HG03354 (cell line): ENCODE data around the gene CNTN5.
A peak's percentile ranks its signal among the peaks of the same experiment; 100 is the strongest.
"Not testable (repeated sequence)": the region's sequence is repeated elsewhere in the genome, so short reads cannot be mapped to it uniquely, and the experiment has no call there.

Experiments used
- ATAC-seq: cut with Tn5 transposase; IDR thresholded peaks from one replicate; pipeline ENCODE4 v1.9.1; 2021; ENCODE audit warnings: mild to moderate bottlenecking; ENCODE audit not compliant: unreplicated experiment, poor library complexity, severe bottlenecking

CNTN5 gene

DNA sequence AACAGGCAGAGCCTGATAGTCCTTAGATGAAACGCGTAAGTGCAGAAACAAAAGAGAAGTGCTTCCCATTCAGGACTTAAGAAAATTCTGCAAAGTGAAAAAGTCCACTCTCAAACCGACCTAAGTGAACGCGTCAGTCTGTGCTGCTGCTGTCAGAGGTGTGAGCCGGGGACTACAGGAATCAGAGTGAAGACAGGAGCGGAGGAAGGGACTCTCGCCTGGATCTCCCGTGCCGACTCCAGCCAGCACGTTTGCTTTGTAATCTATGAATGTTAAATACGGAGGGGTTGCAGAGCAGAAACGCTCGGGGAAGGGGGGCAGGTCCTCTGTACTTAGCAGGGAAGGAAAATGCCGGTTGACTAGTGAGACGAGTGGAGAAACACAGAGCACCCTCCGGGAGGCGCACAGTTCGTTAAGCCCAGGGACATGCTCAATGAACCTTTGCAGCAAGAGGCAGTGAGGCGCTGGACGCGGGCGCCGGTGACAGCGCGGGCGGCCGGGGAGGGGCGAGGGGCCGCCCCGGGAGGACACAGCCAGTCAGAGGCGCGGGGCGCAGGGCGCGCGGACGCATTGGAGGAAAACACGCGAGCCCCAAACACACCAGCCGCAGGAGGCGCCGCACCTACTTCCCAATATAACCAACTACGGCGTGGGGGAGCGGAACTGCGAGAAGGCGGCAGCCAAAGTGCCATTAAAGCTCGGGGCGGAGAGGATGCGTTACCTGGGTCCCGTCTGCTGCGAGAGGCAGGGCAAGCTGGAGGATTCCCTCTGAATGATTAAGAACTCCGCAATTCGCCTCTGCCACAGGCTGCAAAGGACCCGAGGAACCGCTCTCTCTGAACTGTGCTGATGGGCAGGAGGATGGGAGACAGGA is at the start of gene CNTN5:
Gene CNTN5, plus strand, starts transcription at position 598 of the 874 bp plus-strand sequence.
- ATAC-seq = peak; percentile 54

DNA sequence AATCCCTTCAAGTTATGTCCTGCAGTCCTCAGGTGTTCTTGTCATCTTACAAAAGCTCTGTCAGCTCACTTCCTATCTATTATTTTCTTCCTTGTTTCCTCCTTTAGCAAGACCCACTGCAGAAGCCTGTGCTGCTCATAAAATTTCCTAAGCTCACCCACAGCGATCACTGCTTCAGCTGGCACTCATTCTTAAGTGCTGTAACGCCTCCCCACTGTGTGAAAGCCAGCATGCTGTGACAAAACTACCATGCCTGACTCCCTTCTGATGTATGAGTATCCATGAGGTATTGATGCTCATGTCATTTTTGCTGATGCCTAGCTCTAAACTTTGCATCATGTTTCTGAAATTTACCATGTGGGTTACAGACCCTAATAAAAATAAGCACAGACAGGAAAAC is 41.5 kb upstream of the CNTN5 start:
- ATAC-seq = no peak

DNA sequence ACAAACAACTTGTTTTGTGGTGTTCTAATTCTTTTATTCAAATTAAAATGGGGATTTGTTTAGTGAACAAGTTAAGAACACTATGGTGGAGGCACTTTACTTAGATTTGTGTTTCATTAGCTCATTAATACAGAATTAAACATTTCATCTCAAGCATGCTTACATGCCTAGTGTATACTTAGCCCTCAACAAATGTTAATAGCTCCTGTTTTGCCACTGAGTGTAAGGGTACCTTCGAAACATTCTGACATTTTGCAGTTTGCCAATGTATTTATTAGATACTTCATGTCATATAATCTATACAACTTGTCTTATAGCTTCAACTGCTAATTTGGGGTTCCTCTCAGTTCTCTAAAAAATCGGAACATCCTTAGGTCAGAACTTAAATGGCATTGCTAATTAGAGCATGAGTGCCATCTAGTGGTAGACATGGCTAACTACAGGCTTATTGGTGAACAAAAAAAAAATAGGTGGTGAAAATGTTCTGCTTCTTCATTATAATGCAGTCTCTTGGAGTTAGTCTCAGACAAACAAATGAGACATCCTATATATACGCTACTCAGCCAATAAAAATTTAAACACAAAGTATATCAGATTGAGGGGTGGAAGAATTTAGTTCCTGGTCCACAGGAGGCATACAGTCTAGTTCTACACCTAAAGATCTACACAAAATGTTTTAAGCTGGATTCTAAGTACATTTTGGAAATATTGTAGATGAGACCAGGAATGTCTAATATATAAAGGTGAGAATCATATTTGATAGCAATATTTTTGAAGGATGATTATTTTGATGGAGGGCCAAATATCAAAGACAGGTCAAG is 4.9 kb upstream of the CNTN5 start:
- peak; percentile 81 for ATAC-seq

DNA sequence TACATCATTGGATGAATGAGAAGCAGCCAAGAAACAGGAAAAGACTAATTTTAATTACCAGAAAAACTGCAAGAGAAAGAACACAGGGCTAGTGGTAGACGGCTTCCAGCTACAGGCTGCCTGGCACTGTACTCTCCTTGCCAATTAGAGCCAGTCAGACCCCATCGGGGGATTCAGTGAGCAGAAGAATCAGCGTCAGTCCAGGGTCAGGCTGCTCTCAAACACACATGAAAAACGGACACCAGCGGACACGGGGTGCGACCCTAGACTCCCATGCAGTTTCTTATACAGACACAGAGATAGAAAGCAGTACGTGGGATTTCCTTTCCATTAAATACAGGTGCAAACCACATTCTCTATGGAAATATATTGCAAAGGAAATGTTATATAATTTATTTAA is 1.1 kb upstream of the CNTN5 start:
- ATAC-seq = no peak

DNA sequence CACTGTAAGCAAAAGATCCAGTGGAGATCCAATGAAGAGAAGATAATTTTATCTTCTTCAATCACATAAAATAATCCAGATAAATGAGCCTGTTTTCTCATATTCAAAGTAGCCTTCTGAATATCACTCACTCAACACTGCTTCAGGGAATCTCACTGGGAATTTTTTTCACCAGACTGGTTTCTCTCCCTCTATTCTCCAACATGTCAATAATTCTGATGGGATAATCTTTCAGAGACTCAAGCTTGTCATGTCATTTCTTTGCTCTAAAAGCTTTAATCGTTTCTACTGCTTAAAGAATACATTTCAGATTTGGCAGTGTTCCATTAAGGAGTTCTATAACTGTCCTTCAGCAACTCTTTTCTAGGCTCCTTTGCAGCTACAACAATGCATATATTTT is 16.3 kb downstream of the CNTN5 start:
- no peak for ATAC-seq

DNA sequence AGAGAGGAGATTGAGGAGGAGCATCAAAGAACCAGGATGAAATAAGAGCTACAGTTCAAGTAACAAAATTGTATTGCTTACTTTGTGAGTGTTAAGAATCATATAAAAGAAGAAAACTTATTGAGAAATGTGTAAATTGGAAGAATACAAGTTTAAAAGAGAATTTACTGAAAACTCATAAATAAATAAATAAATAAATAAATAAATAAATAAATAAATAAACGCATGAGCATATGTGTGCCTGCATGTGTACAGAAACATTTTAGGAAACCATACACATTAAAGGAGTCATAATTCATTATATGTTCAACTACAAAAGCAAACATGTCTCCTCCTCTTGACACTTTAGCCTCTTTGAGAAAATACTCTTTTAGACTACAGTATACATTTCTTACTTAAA is 42.6 kb downstream of the CNTN5 start:
- no peak for ATAC-seq

DNA sequence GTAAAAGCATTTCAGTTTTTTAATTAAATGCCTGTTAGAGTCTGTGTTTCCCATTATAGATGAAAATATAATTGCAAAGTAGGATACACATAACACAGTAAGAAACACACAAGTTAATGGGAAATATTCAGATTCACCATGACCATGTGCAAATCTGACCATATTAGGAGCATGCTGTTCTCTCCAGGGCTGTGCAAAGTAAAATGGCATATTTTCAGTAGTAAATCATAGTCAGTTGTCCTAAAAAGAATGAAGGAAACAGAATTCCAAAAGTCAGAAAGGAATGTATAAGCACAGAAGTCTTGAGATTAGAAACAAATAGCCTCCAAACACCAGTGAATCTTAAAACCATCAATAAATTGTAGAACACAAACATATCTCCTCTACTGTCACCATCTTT is 44.4 kb downstream of the CNTN5 start:
- ATAC-seq = no peak

DNA sequence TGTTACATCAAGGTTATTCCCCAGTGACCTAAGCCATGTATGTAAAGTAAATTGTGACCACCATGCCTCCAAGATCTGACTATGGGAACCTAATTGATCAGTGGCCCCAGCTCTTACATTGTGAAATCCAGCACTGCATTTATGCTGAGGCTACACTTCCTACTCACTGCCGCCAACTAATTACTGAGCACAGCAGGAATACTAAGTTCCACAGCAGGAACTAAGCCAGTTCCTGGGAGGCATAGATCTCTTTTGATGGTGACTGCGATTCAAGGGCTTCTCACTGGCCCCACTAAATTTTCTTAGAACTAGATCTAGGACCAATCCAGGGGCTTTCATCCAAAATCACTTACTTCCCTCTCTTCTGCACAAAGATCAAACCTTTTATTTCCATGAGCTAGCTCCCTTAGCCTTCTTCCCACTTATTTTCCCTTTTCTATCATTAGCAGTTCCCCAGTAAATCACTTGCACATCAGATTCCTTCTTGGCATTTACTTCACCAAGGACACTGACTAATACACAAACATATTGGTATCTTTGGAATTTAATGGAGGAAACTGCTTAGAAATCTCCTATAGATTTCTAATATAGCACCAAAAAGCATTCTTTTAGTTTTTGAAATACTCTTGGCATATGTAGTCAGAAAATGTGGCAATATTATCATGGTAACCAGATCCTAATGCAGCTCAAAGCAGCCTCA is 46.0 kb downstream of the CNTN5 start:
- no peak for ATAC-seq

DNA sequence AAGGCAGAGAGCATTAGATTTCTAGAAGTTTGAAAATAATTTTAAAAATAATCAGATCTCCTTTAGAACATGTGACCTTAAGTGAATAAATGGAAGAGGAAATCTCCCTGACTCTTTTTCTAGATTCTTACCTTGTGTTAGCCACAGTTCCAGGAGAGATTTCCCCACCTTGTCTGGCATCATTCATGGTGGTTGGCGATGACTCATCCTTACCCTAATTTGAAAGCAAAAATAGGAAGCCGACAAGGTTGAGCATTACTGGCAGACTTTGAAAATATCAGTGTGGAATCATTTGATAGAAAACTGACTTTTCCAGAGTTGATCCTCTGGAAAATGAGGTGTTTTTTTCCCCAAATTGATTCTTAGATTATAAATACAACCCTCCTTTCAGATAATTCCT is 48.1 kb downstream of the CNTN5 start:
- no peak for ATAC-seq

DNA sequence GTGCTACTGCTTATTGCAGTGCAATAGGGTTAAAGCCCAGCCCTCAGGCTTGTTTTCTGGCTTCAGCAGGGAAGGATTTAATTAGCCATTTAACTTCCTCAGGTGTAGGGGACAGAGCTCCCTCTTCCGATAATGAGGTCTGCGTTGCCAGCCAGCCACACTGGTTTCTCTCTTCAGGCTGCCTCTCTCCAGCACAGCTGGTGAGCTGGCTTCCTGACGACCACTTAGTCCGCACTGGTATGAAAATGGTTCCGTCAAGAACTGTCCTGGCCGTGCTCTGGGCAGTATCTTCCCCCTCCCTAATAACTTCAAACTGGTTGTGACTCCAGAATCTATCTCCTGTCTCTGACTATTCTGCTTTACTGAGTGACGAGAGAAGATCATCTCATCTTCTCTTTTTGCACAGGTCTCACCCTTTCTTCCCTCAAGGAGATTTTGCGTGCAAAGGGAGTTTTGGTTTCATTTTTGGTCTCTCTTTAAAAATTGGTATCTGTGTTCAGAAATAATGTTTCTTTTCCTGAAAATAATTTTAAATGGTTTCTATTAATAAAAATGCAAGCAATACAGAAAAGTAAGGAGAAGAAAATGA is 49.2 kb downstream of the CNTN5 start:
- ATAC-seq = peak; percentile 91

DNA sequence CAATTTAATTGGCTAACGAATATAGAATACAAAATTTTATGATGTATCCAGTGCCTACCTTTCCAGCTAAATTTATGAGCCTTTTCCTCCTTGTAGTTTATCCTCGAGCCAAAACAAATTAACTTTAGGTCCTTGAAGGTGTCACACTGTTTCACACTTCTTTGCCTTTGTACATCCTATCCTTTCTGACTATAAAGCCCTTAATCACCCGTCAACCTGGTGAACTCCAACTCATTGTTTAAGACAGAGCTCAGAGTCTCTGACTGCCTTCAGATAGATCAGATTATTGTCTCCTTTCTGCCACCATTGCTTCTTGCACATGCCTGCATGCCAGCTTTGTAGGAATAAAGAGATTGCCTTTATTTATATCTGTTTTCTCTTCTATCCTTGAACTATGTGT is 58.8 kb downstream of the CNTN5 start:
- no peak for ATAC-seq

DNA sequence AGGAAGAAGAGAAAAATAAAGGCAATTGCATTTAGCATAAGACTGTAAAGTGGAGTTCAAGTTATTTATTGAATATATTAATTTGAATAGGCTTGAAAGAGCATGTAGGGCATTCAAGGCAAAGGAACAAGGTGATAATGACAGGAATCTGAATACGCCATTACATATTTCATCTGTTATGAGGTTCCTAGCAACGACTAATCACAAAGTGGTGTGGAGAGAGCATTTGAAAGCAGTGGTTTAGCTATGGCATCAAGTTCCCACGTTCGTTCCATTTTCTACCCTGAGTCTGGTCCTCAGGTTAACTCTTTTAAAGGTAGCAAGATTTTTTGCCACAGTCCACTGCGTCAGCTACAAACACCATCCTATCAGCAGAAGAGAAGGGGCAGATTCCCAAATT is 59.4 kb downstream of the CNTN5 start:
- no peak for ATAC-seq

DNA sequence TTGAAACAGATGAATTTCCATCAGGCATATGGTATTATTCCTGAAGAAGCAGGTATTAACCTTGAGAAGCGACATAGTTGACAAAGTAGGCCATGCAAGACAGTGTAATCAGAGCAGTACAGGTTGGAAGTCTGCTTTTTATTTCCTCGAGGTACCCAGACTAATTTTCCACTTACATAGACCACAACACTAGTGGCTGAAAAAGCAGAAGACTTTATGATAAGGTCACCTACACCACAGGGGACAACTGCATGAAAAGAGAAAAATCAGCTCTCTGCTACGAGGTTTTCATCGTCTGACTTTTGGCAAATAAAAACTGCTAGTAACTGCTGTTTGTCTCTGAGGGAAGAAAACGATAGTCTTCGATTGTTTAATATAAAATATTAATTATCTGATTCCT is 77.5 kb downstream of the CNTN5 start:
- no peak for ATAC-seq

DNA sequence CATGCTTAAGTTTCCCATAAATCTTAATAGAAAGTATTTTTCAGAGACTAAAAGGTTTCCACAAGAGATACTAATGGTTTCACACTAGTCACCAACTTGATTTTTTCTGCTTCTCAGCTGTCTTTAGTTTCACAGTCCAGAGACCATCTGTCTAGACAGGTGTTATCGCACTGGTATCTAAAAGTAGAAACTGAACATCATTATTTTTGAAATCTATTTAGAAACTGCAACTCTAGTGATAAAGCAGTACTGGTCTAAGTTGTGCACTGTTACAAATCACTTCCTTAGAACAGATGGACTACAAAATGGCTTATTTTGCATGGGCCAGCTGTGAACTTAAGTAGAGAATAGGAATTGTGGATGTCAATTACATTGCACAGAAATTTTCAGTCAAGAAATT is 78.0 kb downstream of the CNTN5 start:
- peak; percentile 96 for ATAC-seq

DNA sequence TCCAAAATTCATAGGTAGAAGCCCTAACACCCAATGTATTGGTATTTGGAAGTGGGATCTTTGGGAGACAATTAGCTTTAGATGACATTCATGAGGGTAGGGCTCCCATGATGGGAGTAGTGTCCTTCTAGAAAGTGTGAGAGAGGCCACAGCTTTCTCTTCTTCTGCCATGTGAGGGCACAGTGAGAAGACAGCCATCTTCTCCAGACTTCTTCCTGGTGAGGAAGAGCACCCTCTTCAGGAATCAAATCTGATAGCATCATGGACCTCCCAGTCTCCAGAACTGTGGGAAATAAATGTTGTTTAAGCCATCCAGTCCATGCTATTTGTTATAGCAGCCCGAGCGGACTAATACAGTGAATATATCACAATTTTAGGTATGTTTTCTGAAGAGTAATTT is 96.9 kb downstream of the CNTN5 start:
- ATAC-seq = no peak

DNA sequence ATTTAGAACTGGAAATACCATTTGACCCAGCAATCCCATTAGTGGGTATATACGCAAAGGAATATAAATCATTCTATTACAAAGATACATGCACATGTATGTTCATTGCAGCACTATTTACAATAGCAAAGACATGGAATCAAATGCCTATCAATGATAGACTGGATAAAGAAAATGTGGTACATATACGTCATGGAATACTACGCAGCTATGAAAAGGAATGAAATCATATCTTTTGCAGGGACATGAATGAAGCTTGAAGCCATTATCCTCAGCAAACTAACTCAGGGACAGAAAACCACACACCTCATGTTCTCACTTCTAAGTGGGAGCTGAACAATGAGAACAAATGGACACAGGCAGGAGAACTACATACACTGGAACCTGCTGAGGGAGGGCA is 113.1 kb downstream of the CNTN5 start:
- not testable (repeated sequence) for ATAC-seq

DNA sequence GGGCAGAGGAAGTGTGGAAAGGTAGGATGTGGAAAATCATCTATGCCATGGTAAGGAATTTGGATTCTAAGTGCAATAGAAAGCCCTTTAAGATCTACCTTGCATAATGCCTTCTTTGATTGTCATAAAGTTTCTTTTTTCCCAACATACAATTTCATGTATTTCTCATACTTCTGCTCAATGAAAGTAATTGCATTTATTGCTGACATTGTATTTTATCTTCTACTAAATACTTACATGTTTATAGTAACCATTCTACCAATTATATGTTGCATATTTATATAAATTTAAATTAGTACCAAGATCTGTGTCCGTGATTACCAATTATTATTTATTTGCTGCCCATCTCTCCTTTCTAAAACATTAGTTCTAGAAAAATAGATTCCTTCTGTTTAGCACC is 114.8 kb downstream of the CNTN5 start:
- no peak for ATAC-seq

DNA sequence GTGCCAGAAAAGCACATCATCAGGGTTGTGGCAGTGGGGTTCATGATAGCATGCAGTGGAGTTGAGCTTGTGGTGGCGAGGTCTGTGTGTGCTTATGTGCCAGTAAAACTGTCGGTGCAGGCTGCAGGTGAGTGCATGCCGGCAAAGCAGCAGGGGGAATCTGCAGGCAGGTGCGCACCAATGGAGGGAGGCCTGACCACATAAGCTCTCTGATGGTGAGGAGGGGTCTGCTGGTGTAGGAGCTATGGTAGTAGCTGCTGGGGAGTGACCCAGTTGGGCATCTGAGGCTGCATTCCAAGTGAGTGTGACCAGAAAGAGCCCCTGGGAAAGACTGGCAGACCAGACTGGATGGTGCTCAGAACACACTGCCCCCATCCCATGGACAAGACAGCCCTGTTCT is 121.5 kb downstream of the CNTN5 start:
- no peak for ATAC-seq

DNA sequence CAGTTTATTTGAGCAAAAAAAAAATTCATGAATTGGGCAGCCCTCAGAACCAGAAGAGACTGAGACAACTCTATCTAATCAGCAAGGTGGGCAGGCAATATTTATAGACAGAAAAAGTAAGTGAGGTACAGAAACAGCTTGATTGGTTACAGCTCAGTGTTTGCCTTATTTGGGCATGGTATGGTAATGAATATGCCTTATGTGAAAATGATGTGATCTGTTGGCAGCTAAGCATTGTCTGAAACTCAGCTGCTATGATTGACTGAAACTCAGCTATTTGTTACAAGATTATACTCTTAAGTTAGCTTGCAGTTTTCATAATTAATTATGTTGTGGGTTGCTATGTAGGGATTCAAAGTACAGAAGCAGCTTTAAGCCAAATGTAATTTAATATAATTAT is 127.6 kb downstream of the CNTN5 start:
- ATAC-seq = peak; percentile 63

DNA sequence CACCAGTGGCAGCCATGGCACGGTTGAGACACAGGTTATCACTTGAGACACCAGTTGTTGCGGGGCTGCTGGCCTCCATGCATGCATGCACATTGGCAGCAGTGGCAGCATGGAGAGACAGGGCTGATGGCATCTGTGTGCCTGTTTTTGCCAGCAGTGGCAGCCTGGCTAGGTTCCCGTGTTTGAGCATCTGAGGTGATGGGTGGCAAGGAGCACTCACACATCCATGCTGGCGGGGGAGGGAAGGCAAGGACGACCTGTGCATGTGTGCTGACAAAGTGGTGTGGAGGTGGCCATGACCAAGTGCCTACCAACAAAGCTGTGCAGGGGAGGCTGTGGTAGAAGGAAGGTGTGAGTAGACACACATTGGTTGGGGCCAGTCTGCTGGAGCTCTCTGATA is 133.5 kb downstream of the CNTN5 start:
- no peak for ATAC-seq
